HepG2 (cell line): Measurements from ENCODE around the gene OPRL1. TPM values are rescaled to one million over a fixed set of nuclear protein-coding genes. Genes with fewer than 3 reads are reported as not detected.

Experiments
- CENPT ChIP-seq: sonication (generic); formaldehyde crosslinking; IDR thresholded peaks from 2 replicates; pipeline ENCODE4 v1.8.0; 2022; ENCODE audit warnings: low read depth, mild to moderate bottlenecking, moderate library complexity, missing genetic modification reagents
- DMAP1 ChIP-seq: IDR thresholded peaks from 2 replicates; pipeline ENCODE4 v1.6.1; 2016
- GATA4 ChIP-seq: sonication (generic); IDR thresholded peaks from 2 replicates; pipeline ENCODE4 v1.6.1; 2016; ENCODE audit warnings: antibody characterized with exemption, low read depth, borderline replicate concordance
- GRHL1 ChIP-seq: sonication (generic); formaldehyde crosslinking; conservative IDR thresholded peaks from 2 replicates; pipeline ENCODE4 v1.8.0; 2022; ENCODE audit warnings: missing genetic modification reagents
- HBP1 ChIP-seq: IDR thresholded peaks from 2 replicates; pipeline ENCODE4 v1.6.1; 2016; ENCODE audit warnings: low read depth, control low read depth
- KDM3A ChIP-seq: IDR thresholded peaks from 2 replicates; pipeline ENCODE4 v1.6.1; 2018; ENCODE audit warnings: low read depth, missing compliant biosample characterization
- LCORL ChIP-seq, 2 experiments: fragments of 450-650 bp in 1 of 2; sonication (generic) in 1 of 2; formaldehyde crosslinking in 1 of 2; IDR thresholded peaks; 2 replicates each; pipeline versions ENCODE4 v1.5.0 to v1.6.1; 2017 to 2020; ENCODE audit warnings: antibody characterized with exemption in 1 of 2, missing genetic modification reagents in 1 of 2
- LRRFIP1 ChIP-seq: sonication (generic); formaldehyde crosslinking; conservative IDR thresholded peaks from 2 replicates; pipeline ENCODE4 v1.4.0; 2020; ENCODE audit warnings: missing genetic modification reagents
- NFKB2 ChIP-seq: sonication (generic); formaldehyde crosslinking; IDR thresholded peaks from 2 replicates; pipeline ENCODE4 v1.4.0; 2020; ENCODE audit warnings: missing genetic modification reagents, borderline replicate concordance
- NR2C2 ChIP-seq: sonication (generic); formaldehyde crosslinking; IDR thresholded peaks from 2 replicates; pipeline ENCODE4 v1.4.0; 2020; ENCODE audit warnings: missing genetic modification reagents, mild to moderate bottlenecking, moderate library complexity, borderline replicate concordance
- NR2F6 ChIP-seq, 2 experiments: IDR thresholded peaks; 2 replicates each; pipeline ENCODE4 v1.6.1; 2016; ENCODE audit warnings: antibody characterized with exemption in 1 of 2, mild to moderate bottlenecking in 1 of 2
- SAFB2 ChIP-seq: sonication (generic); formaldehyde crosslinking; IDR thresholded peaks from 2 replicates; pipeline ENCODE4 v1.5.1; 2020; ENCODE audit warnings: missing genetic modification reagents, low read depth, mild to moderate bottlenecking, borderline replicate concordance
- SNRNP70 ChIP-seq: fragments of 200-400 bp; formaldehyde crosslinking; IDR thresholded peaks from 2 replicates; pipeline ENCODE4 v1.6.1; 2017; ENCODE audit warnings: mild to moderate bottlenecking, low read depth, low read length, moderate library complexity
- TCF7 ChIP-seq: sonication (generic); IDR thresholded peaks from 2 replicates; pipeline ENCODE4 v1.6.1; 2016; ENCODE audit warnings: antibody characterized with exemption, low read depth
- U2AF2 ChIP-seq: fragments of 200-400 bp; formaldehyde crosslinking; IDR thresholded peaks from 2 replicates; pipeline ENCODE4 v1.6.1; 2017; ENCODE audit warnings: low read depth, mild to moderate bottlenecking, low read length
- ZNF33A ChIP-seq: sonication (generic); formaldehyde crosslinking; IDR thresholded peaks from 2 replicates; pipeline ENCODE4 v1.5.1; 2020; ENCODE audit warnings: missing genetic modification reagents, mild to moderate bottlenecking, moderate library complexity, borderline replicate concordance
- ZNF777 ChIP-seq: sonication (generic); formaldehyde crosslinking; IDR thresholded peaks from 2 replicates; pipeline ENCODE4 v1.4.0; 2020; ENCODE audit warnings: missing genetic modification reagents
- ZUFSP ChIP-seq: sonication (generic); formaldehyde crosslinking; IDR thresholded peaks from 2 replicates; pipeline ENCODE4 v1.9.0; 2021; ENCODE audit warnings: missing genetic modification reagents, mild to moderate bottlenecking, borderline replicate concordance
- polyA plus RNA-seq, 8 experiments: library from polyadenylated mRNA; depleted of rRNA in 3 of 8; stranded (reverse) in 7 of 8; unstranded in 1 of 8; fragments of >200 nt; fragmentation: Illumina TruSeq in 4 of 8; extraction: Trizol in 4 of 8; gene quantifications; 2 replicates each; pipeline versions ENCODE4 v1.2.1 to v1.2.3, GENCODE V29; 2011 to 2016; ENCODE audit warnings: low read depth in 4 of 8, missing spikeins in 1 of 8, mixed read lengths in 1 of 8; ENCODE audit not compliant: insufficient read depth in 1 of 8
- total RNA-seq, 5 experiments: library from RNA; depleted of rRNA; stranded (reverse); fragments of >200 nt; fragmentation: Illumina TruSeq; extraction: Trizol; gene quantifications; 2 replicates each; pipeline ENCODE4 v1.2.3, GENCODE V29; 2016; ENCODE audit warnings: low read depth in 1 of 5

The OPRL1 gene
- total and polyA plus RNA-seq, 2 of the 13 experiments (the other 11 are each of a cell fraction or from before 2014, with no cell fraction given) = 0.35 to 0.71 TPM

- TF ChIP-seq SAFB2 (CRISPR knock-in tag) (no peak), HBP1 (CRISPR knock-in tag) (no peak), SNRNP70 (no peak), GATA4 (no peak), DMAP1 (no peak), ZUFSP (CRISPR knock-in tag) (no peak), LRRFIP1 (no peak), NR2C2 (CRISPR knock-in tag) (peak; percentile 90), KDM3A (CRISPR knock-in tag) (no peak), TCF7 (no peak), NR2F6 (IDR thresholded peaks at IDR 0.05) (peak; percentile 71), NR2F6 (CRISPR knock-in tag; IDR thresholded peaks at IDR 0.05) (peak; percentile 83), LCORL (IDR thresholded peaks at IDR 0.05) (no peak), LCORL (CRISPR knock-in tag; IDR thresholded peaks at IDR 0.05) (0 out of 2 replicates have a peak, but pooled peaks have one; percentile 38), NFKB2 (CRISPR knock-in tag) (0 out of 2 replicates have a peak, but pooled peaks have one; percentile 26), GRHL1 (CRISPR knock-in tag) (no peak), CENPT (CRISPR knock-in tag) (no peak), U2AF2 (no peak), ZNF33A (CRISPR knock-in tag) (no peak), ZNF777 (CRISPR knock-in tag) (0 out of 2 replicates have a peak, but pooled peaks have one; percentile 30)
Measured at GRCh38 chr20:64080813-64081623, 1.1 kb downstream of the OPRL1 start (continued).
